Activated naive CD4-positive, alpha-beta T cell treated with anti-CD3 and anti-CD28 coated beads, Interleukin-2, amount 10 ng/mL, durations not matched to agents 7 days and 5 days (primary cell): Measurements from ENCODE around the gene SLC5A5.

Experiments used
- CTCF ChIA-PET: fragments of 350-600 bp; sonication (Branson Sonifier 250); formaldehyde crosslinking; loops from one replicate; lab custom pipeline; 2021; ENCODE audit warnings: antibody characterized with exemption; lab: Charles Lee
- DNase-seq: peaks from one replicate; pipeline ENCODE4 v3.0.0-alpha.2; 2020
- H3K27ac Mint-ChIP-seq: one replicate; pipeline ENCODE4 v1.8.0; 2021; ENCODE audit warnings: mild to moderate bottlenecking, moderate library complexity, mixed read lengths
- H3K27me3 Mint-ChIP-seq: one replicate; pipeline ENCODE4 v1.8.0; 2021; ENCODE audit warnings: mild to moderate bottlenecking, mixed read lengths
- H3K36me3 Mint-ChIP-seq: one replicate; pipeline ENCODE4 v1.8.0; 2021; ENCODE audit warnings: mixed read lengths
- H3K4me1 Mint-ChIP-seq: one replicate; pipeline ENCODE4 v1.8.0; 2021; ENCODE audit warnings: mixed read lengths
- H3K4me3 Mint-ChIP-seq: one replicate; pipeline ENCODE4 v1.8.0; 2021; ENCODE audit warnings: mild to moderate bottlenecking, moderate library complexity, mixed read lengths
- H3K9me3 Mint-ChIP-seq: one replicate; pipeline ENCODE4 v1.8.0; 2021; ENCODE audit warnings: mixed read lengths

The SLC5A5 gene

DNA sequence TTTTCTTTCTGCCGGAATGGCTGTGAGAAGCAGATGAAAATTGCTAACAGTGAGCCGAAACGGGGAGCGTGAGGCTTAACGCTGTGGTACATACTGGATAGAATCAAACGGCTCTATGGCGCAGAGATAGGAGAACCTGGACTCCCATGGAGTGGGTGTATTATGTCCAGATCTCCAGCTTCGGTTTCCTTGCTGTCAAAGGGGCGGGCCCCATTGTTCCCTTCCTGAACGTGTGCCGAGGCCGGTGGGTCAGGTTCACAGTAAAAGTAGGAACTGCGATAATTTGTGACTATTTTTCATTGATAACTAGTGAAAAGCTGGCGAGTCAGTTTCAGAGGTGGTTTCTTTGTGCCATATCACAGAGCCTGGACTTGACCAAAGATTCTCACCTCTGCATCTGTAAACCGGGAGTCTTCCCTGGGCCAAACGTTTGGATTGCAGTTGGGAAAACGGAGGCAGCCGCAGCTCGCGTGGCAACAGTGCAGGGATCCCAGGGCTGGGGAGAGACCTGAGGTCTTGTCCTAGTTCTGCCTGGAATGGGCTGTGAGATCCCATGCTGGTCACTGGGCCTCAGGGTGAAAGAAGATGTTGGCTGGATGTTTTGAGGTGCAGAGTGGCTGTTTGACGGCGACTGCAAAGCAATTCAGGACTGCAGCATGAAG lies 11.3 kb upstream of the SLC5A5 start:
- H3K9me3 Mint-ChIP-seq = no peaks in the 10 kb centered on the region

DNA sequence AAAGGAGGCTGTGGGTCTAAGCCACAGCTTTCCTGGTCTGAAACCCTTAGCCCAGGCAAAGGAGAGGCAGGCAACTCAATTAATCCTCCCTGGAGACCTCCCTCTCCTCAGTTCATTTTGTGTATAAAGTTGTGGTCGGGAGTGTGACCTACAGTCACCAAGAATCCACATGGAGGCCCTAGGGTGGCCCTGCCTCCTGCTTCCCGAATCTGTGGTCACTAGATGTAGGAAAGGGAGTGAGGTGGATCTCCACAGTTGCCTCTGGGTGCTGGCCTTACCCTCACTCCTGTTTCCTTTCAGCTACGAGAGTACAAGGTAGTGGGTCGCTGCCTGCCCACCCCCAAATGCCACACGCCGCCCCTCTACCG lies 10.8 kb upstream of the SLC5A5 start:
- Mint-ChIP-seq H3K27me3 (no peaks in the 10 kb centered on the region), H3K4me3 (peak overlapping the region; percentile 96), H3K36me3 (peaks cover 42% of the 10 kb centered on the region), H3K27ac (peak overlapping the region; percentile 95), H3K4me1 (peaks cover 28% of the 10 kb centered on the region), H3K9me3 (no peaks in the 10 kb centered on the region)
- DNase-seq = no peak
- CTCF ChIA-PET = interaction anchor here (1.9 to 3.8 kb wide), 2 partner anchors 71 to 140 kb away, joined by 8 to 101 read pairs; partner anchors contain the start of gene CCDC124

More for the DNA sequence above, 11.3 kb upstream of the SLC5A5 start:
- H3K4me3 Mint-ChIP-seq = peak overlapping the region; percentile 96
- CTCF ChIA-PET = interaction anchor here (1.6 to 3.8 kb wide), 4 partner anchors 11 to 140 kb away, joined by 3 to 101 read pairs (median 14); partner anchors contain the start of genes CCDC124 and SLC5A5
- DNase-seq = no peak
- H3K27me3 Mint-ChIP-seq = peaks cover 4% of the 10 kb centered on the region
- peaks cover 32% of the 10 kb centered on the region for H3K4me1 Mint-ChIP-seq
- peak overlapping the region; percentile 95 for H3K27ac Mint-ChIP-seq
- peaks cover 38% of the 10 kb centered on the region for H3K36me3 Mint-ChIP-seq

DNA sequence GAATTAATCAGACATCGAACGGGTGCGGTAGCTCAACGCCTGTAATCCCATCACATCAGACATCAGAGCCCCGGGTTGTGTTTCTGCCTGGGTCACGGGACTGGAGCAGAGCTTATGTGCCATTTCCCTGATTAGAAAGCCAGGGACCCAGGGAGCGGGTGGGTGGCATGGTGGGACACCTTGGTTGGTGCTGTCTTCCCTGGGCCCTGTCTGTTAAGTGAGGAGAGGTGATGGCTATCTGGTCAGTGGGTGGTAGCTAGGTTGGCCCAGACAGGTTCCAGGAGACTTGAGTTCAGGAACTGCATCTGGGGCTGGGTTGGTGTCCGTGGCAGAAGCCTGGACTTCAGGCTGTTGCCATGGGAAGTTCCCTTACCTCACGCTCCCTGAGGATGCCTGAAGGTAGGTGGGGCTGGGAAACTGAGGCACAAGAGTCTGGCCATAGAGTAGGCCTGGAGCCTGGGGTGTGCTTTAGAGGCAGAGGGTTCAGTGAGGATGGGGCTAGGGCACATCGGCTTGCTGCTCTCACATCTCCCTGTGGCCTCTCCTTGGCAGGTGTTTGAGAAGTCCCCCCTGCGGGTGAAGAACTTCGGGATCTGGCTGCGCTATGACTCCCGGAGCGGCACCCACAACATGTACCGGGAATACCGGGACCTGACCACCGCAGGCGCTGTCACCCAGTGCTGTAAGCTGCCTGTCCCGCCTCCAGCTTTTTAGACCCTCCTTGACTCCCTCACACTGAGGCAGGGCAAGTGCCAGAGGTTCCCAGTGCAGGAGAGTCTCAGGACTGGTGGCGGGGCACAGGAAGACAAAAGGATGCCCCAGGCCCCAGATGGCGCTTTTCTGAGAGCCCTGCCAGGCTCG lies 10.0 kb upstream of the SLC5A5 start:
- Mint-ChIP-seq H3K9me3 (no peaks in the 10 kb centered on the region), H3K27me3 (no peaks in the 10 kb centered on the region), H3K27ac (peak overlapping the region; percentile 60), H3K4me1 (peaks cover 28% of the 10 kb centered on the region), H3K36me3 (peaks cover 42% of the 10 kb centered on the region), H3K4me3 (peak overlapping the region; percentile 96)
- no peak for DNase-seq
- CTCF ChIA-PET = interaction anchor here (3.8 kb wide), 1 partner anchor 70 kb away, joined by 101 read pairs; the partner anchor contains the start of gene CCDC124

DNA sequence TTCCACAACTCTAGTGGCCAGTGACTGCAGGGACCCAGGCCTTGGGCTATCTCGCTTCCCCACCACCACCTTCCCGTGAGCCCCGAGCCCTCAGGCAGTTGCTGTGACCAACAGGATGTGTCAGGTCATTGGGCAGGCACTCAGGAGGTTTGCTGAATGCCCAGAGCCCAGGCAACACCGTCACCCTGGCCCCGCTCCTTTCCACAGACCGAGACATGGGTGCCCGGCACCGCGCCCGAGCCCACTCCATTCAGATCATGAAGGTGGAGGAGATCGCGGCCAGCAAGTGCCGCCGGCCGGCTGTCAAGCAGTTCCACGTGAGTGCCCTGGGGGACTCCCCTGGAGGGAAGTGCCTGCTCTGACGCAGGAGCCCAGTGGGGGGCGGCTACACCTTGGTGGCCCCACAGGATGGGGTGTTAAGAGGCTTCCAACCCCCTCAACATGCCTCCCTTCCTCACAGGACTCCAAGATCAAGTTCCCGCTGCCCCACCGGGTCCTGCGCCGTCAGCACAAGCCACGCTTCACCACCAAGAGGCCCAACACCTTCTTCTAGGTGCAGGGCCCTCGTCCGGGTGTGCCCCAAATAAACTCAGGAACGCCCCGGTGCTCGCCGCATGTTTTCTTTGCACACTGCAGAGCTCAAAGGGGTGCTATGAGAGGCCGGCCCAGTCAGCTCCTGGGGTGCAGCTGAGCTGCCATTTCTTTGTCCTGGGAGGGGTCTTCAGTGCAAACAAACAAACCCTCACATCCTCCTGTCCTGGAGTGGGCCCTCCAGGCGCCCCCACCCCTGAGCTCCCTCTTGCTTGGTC lies 8.8 kb upstream of the SLC5A5 start:
- Mint-ChIP-seq H3K27ac (no peak overlapping the region), H3K9me3 (no peaks in the 10 kb centered on the region), H3K36me3 (peaks cover 42% of the 10 kb centered on the region), H3K4me3 (peak overlapping the region; percentile 47), H3K4me1 (peaks cover 28% of the 10 kb centered on the region), H3K27me3 (no peaks in the 10 kb centered on the region)
- DNase-seq = no peak
- CTCF ChIA-PET = interaction anchor here (0.5 kb wide), 1 partner anchor 13 kb away, joined by 3 read pairs; no protein-coding TSS in a partner anchor

DNA sequence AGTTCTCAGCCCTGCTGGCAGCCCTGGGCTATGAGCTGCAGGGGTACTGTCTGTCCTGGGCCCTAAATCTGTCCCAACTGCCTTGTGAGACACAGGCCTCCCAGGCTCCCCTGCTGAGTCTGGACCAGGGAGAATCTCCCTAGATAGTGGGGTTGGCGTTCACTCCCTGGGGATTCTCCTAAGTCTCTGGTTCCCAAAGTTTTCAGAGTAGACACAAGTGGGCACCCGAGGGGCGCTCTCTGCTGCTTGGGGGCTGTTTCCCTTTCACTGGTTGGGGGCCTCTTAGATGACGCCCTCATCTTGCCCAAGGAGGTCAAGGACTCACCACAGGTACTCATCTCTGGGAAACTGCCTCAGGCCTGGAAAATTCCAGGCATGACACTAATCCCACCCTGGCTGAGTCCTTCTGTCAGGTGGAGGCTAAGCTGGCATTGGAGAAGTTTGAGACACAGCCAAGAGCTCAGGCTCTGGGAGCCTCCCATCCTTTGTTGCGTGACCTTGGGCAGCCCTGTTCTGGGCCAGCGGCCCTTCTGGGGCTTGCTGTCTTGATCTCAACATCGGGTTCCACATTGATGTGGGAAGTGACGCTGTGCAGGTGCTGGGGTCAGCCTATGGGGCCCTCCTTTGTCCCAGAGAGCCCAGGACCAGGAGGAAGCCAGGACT lies 8.1 kb upstream of the SLC5A5 start:
- Mint-ChIP-seq H3K36me3 (peaks cover 42% of the 10 kb centered on the region), H3K27me3 (no peaks in the 10 kb centered on the region), H3K4me1 (peaks cover 28% of the 10 kb centered on the region), H3K4me3 (no peak overlapping the region), H3K27ac (peak overlapping the region; percentile 58), H3K9me3 (no peaks in the 10 kb centered on the region)
- CTCF ChIA-PET = interaction anchor here (1.0 kb wide), 1 partner anchor 74 kb away, joined by 4 read pairs; no protein-coding TSS in a partner anchor
- DNase-seq = no peak

DNA sequence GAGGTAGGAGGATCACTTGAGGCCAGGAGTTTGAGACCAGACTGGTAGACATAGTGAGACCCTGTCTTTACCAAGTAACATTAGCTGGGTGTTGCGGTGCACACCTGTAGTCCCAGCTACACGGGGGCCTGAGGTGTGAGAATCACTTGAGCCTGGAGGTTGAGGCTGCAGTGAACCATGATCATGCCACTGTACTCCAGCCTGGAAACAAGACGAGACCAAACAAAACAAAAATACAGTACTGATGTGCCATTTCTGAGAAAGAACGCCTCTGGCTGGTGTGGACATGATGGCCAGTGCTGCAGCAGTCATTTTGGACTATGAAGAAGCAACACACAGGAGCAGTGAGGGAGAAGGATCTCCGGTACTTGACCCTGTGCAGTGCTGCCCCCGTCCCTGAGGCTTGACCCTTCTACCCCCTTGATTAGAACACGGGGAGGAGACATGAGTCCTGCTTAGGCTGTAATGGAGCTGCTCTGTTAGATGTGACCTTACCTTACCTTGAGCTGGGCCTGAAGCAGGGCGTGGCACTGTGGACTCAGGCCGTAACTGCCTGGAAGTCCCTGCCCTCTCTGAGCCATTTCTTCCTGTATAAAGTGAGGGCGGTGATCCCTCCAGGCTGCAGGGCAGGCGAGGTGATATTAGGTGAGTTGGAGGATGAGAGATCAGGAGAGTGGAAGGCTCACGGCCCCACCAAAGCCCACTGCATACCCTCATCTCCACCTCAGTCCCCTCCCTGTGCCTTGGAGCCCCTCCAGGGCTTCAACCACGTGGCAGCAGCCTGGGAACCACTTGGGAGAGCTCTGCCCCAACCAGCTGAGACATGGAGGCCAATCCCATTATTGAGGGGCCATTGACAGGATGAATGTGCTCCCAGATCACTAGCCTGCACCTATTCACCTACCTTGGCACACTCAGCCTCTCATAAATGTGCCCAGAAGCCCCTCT lies 6.1 kb upstream of the SLC5A5 start:
- Mint-ChIP-seq H3K9me3 (no peaks in the 10 kb centered on the region), H3K36me3 (peaks cover 39% of the 10 kb centered on the region), H3K4me1 (peaks cover 18% of the 10 kb centered on the region), H3K27ac (peak overlapping the region; percentile 58), H3K4me3 (no peak overlapping the region), H3K27me3 (no peaks in the 10 kb centered on the region)
- no peak for DNase-seq
- CTCF ChIA-PET = interaction anchor here (0.7 to 1.0 kb wide), 2 partner anchors 292 to 463 kb away, joined by 3 read pairs; no protein-coding TSS in a partner anchor

DNA sequence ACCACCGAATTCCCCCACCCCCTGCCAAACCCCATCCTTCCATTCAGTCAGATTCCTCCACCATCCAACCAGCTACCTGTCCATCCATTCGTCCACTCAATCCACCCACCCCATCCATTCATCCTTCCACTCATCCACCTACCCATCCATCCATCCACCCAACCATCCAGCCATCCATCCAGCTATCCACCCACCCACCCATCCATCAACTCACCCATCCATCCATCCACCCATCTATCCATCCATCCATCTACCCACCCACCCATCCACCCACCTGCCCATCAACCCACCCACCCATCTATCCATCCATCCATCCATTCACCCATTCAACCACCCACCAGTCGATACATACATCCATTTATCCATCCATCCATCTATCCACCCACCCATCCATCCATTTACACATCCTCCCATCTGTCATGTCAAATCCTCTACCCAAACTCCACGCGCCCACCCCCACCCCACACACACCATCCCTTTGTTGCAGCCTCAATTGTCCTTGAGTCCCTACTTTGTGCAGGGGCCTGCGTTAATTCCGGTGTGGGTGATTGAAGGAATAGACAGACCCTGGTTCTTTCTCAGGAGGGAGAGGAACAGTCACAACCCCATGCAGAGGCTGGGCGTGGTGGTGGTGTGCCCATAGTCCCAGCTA lies 5.3 kb upstream of the SLC5A5 start:
- H3K36me3 Mint-ChIP-seq = peaks cover 32% of the 10 kb centered on the region
- H3K9me3 Mint-ChIP-seq = no peaks in the 10 kb centered on the region
- CTCF ChIA-PET = interaction anchor here (0.7 kb wide), 1 partner anchor 293 kb away, joined by 3 read pairs; no protein-coding TSS in a partner anchor
- H3K27ac Mint-ChIP-seq = no peak overlapping the region
- DNase-seq = no peak
- no peaks in the 10 kb centered on the region for H3K27me3 Mint-ChIP-seq
- peaks cover 16% of the 10 kb centered on the region for H3K4me1 Mint-ChIP-seq
- H3K4me3 Mint-ChIP-seq = no peak overlapping the region

DNA sequence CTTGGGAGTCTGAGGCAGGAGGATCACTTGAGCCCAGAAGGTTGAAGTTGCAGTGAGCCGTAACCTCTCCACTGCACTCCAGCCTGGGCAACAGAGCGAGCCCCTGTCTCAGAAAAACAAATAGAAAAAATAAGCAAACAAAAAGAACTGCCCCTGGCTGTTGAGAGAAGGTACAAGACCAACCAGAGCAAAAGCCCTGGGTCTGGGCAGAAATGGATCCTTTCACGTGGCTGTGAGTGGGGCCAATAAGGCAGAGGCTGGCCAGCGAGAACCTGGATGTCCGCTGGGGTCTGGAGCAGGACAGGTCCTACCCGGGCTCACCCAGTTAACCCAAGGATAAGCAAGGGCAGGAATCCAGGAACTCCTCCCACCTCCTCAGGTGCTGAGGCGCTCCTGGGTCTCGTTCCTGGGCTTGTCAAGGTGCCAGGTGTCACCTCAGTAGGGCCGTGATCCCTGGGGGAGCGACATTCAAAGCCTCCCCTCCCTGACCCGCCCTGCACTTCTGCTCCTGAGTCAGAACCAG lies 4.7 kb upstream of the SLC5A5 start:
- H3K27me3 Mint-ChIP-seq = no peaks in the 10 kb centered on the region
- H3K4me3 Mint-ChIP-seq = no peak overlapping the region
- no peak overlapping the region for H3K27ac Mint-ChIP-seq
- peaks cover 27% of the 10 kb centered on the region for H3K36me3 Mint-ChIP-seq
- DNase-seq = no peak
- H3K4me1 Mint-ChIP-seq = peaks cover 15% of the 10 kb centered on the region
- no peaks in the 10 kb centered on the region for H3K9me3 Mint-ChIP-seq
- CTCF ChIA-PET = no interaction called here

DNA sequence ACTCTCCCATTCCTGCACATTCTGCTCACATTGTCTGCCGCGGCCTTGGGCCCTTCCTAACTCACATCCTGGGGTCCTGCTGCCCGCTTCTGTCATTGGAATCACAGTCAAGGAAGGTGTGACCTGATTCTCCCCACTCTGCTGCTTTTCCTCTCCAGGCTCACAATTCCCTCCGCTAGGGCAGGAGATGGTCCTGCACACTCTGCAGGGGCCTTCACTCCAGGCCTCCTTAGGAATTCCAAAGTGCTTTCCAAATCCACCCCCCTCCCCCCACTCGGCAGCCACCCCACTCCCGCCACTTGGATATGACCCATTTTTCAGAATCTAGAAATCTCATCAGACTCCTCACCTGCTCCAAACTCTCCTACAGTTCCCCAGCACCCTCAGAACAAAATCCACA lies 3.1 kb upstream of the SLC5A5 start:
- no peak overlapping the region for H3K27ac Mint-ChIP-seq
- no peaks in the 10 kb centered on the region for H3K27me3 Mint-ChIP-seq
- peaks cover 27% of the 10 kb centered on the region for H3K4me1 Mint-ChIP-seq
- CTCF ChIA-PET = no interaction called here
- H3K4me3 Mint-ChIP-seq = no peak overlapping the region
- DNase-seq = no peak
- peaks cover 19% of the 10 kb centered on the region for H3K36me3 Mint-ChIP-seq
- no peaks in the 10 kb centered on the region for H3K9me3 Mint-ChIP-seq

DNA sequence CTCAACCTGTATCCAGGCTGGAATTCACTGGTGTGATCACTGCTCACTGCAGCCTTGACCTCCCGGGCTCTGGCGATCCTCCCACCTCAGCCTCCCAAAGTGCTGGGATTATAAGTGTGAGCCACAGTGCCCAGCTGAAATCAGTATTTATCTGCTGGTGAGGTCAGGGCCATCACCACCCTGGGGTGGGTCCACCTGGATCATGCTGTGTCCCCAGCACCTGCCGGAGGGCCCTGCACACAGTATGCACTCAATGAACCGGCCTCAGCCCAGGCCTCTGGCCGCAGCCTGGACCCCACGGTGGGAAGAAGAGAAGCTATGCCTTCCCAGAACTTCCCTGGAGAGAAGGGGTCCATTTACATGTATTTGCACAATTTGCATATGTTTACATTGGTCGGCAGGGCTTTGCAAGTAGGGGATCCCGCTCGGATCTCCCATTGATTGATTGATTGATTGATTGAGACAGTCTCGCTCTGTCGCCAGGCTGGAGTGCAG lies 2.6 kb upstream of the SLC5A5 start:
- Mint-ChIP-seq H3K27ac (no peak overlapping the region), H3K9me3 (no peaks in the 10 kb centered on the region), H3K27me3 (no peaks in the 10 kb centered on the region), H3K4me1 (peaks cover 31% of the 10 kb centered on the region), H3K4me3 (no peak overlapping the region), H3K36me3 (peaks cover 15% of the 10 kb centered on the region)
- CTCF ChIA-PET = interaction anchor here (3.5 to 4.6 kb wide), 2 partner anchors 10 to 63 kb away, joined by 20 to 37 read pairs; partner anchors contain the start of genes CCDC124 and RPL18A
- no peak for DNase-seq

DNA sequence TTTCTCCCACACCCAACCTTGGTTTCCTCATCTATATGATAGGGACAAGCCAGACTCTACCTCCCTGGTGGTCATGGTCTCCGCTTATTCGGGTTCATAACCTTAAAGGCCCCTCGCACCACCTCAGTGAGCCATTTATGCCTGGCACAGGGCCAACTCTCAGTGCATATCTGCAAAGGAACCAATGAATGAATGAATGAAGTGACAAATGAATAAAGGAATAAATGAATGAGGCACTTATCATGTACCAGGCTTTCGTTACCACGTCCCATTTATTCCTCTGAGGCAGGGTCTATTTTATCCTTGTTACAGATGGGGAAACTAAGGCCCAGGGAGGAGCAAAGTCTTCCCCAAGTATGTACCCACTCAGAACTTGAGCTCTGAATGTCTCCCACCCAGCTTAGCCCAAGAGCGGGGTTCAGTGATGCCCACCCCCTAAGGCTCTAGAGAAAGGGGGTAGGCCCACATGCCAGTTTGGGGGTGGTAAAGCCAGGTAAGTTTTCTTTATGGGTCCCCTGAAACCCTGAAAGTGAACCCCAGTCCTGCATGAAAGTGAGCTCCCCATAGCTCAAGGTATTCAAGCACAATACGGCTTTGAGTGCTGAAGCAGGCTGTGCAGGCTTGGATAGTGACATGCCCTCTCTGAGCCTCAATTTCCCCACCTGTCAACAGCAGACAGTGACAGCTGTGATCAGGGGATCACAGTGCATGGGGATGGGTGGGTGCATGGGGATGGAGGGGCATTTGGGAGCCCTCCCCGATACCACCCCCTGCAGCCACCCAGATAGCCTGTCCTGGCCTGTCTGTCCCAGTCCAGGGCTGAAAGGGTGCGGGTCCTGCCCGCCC lies 490 bp upstream of the SLC5A5 start:
- Mint-ChIP-seq H3K27me3 (peaks cover 3% of the 10 kb centered on the region), H3K4me3 (peak overlapping the region; percentile 90), H3K4me1 (peaks cover 31% of the 10 kb centered on the region), H3K9me3 (no peaks in the 10 kb centered on the region), H3K36me3 (peaks cover 4% of the 10 kb centered on the region), H3K27ac (peak overlapping the region; percentile 87)
- CTCF ChIA-PET = interaction anchor here (0.7 to 4.6 kb wide), 5 partner anchors 12 to 74 kb away, joined by 3 to 37 read pairs (median 4); partner anchors contain the start of genes CCDC124 and RPL18A
- DNase-seq = no peak
